GM21576 (cell line): ENCODE results near the gene NDUFA9.

Experiments used
- ATAC-seq: cut with Tn5 transposase; IDR thresholded peaks from one replicate; pipeline ENCODE4 v1.9.1; 2021; ENCODE audit warnings: mild to moderate bottlenecking, moderate library complexity; ENCODE audit not compliant: unreplicated experiment

NDUFA9 gene

GRCh38 chr12:4690760-4691159 lies 41.8 kb downstream of the NDUFA9 start:
- ATAC-seq, result no peak
